HG03175 (cell line): ENCODE measurements around the gene SGMS1.

ENCODE experiments used
- ATAC-seq: cut with Tn5 transposase; IDR thresholded peaks from one replicate; pipeline ENCODE4 v1.9.1; 2021; ENCODE audit warnings: mild to moderate bottlenecking, moderate library complexity; ENCODE audit not compliant: unreplicated experiment

The SGMS1 gene

GRCh38 chr10:50636618-50637579 lies 13.1 kb upstream of the SGMS1 start:
- peak; percentile 96 for ATAC-seq

- no peak for ATAC-seq
These were observed 11.5 kb upstream of the SGMS1 start for GRCh38 chr10:50635286-50635685.

- ATAC-seq: no peak
These were observed 10.7 kb upstream of the SGMS1 start for GRCh38 chr10:50634479-50634878.

GRCh38 chr10:50631052-50631451 lies 7.3 kb upstream of the SGMS1 start:
- ATAC-seq: no peak

- ATAC-seq: no peak
These were observed 5.9 kb upstream of the SGMS1 start for GRCh38 chr10:50629495-50630122.

GRCh38 chr10:50627896-50628295 lies 4.1 kb upstream of the SGMS1 start:
- ATAC-seq: no peak

GRCh38 chr10:50627443-50627842 lies 3.7 kb upstream of the SGMS1 start:
- ATAC-seq: no peak

GRCh38 chr10:50625649-50626132 lies 1.9 kb upstream of the SGMS1 start:
- ATAC-seq: no peak

- peak; percentile 45 for ATAC-seq
These were observed 1.2 kb upstream of the SGMS1 start for GRCh38 chr10:50624866-50625501.

GRCh38 chr10:50624413-50624865 lies 683 bp upstream of the SGMS1 start:
- ATAC-seq: peak; percentile 63

- ATAC-seq: peak; percentile 2
These were observed 772 bp downstream of the SGMS1 start for GRCh38 chr10:50622706-50623662.

GRCh38 chr10:50621968-50622705 lies 1.6 kb downstream of the SGMS1 start:
- peak; percentile 29 for ATAC-seq

GRCh38 chr10:50620899-50621298 lies 2.9 kb downstream of the SGMS1 start:
- no peak for ATAC-seq

GRCh38 chr10:50619882-50620281 lies 3.9 kb downstream of the SGMS1 start:
- ATAC-seq: no peak

GRCh38 chr10:50619166-50619565 lies 4.6 kb downstream of the SGMS1 start:
- no peak for ATAC-seq

GRCh38 chr10:50618624-50619023 lies 5.1 kb downstream of the SGMS1 start:
- no peak for ATAC-seq

GRCh38 chr10:50615658-50616057 lies 8.1 kb downstream of the SGMS1 start:
- no peak for ATAC-seq

GRCh38 chr10:50614444-50615137 lies 9.2 kb downstream of the SGMS1 start:
- peak; percentile 69 for ATAC-seq
